B cell (primary cell): Measurements from ENCODE around the gene MYH10. TPM values are rescaled to one million over a fixed set of nuclear protein-coding genes. Genes with fewer than 3 reads are reported as not detected.

Experiments
- ATAC-seq: fragments of 200-7000 bp; cut with Tn5 transposase; one replicate; pipeline ENCODE4 v1.10.0; 2021; ENCODE audit warnings: low read depth, mild to moderate bottlenecking, moderate number of reproducible peaks, moderate library complexity
- CTCF ChIA-PET: fragments of 350-600 bp; sonication (Branson Sonifier 250); formaldehyde crosslinking; loops from one replicate; lab custom pipeline; 2021; ENCODE audit warnings: antibody characterized with exemption, inconsistent platforms; lab: Charles Lee
- POLR2A ChIA-PET: fragments of 350-600 bp; sonication (Branson Sonifier 250); formaldehyde crosslinking; loops from one replicate; lab custom pipeline; 2021; ENCODE audit warnings: antibody characterized with exemption; lab: Charles Lee
- DNase-seq: peaks from one replicate; pipeline ENCODE4 v3.0.0; 2013
- H2AFZ ChIP-seq: 2 replicates; pipeline ENCODE4 v1.6.1; 2012; ENCODE audit warnings: mild to moderate bottlenecking, low read depth, low read length; ENCODE audit not compliant: insufficient read depth, poor library complexity, severe bottlenecking
- H3K27ac ChIP-seq, 2 donors: 1 replicate in 1 of 2; 2 replicates in 1 of 2; pipeline ENCODE4 v1.5.1; 2012 to 2013; ENCODE audit warnings: low read length in 2 of 2, mild to moderate bottlenecking in 2 of 2, moderate library complexity in 1 of 2
- H3K27me3 ChIP-seq, 4 experiments: fragments of 200-600 bp in 1 of 4; sonication (generic) in 1 of 4; replicated peaks in 1 of 4; 1 replicate in 2 of 4; 2 replicates in 2 of 4; pipeline versions ENCODE4 v1.6.1 to v1.7.0; 2013 to 2016; ENCODE audit warnings: low read length in 3 of 4, mild to moderate bottlenecking in 2 of 4, mixed read lengths in 1 of 4, moderate library complexity in 1 of 4; ENCODE audit not compliant: insufficient read depth in 4 of 4, control insufficient read depth in 3 of 4; ENCODE audit errors: control extremely low read depth in 1 of 4
- H3K36me3 ChIP-seq, 2 experiments: replicated peaks in 1 of 2; 1 replicate in 1 of 2; 2 replicates in 1 of 2; pipeline versions ENCODE4 v1.6.1 to v1.7.1; 2013; ENCODE audit warnings: low read length in 1 of 2; ENCODE audit not compliant: insufficient read depth in 2 of 2, control insufficient read depth in 1 of 2; ENCODE audit errors: control extremely low read depth in 1 of 2, extremely low read depth in 1 of 2
- H3K4me1 ChIP-seq, 2 donors: fragments of 200-600 bp in 1 of 2; sonication (generic) in 1 of 2; 1 replicate in 1 of 2; 2 replicates in 1 of 2; pipeline versions ENCODE4 v1.5.1 to v1.6.1; 2013 to 2017; ENCODE audit warnings: low read length in 2 of 2; ENCODE audit not compliant: control insufficient read depth in 2 of 2, insufficient read depth in 2 of 2
- H3K4me2 ChIP-seq: replicated peaks from 2 replicates; pipeline ENCODE3; 2012; ENCODE audit warnings: mild to moderate bottlenecking, low read depth, low read length; ENCODE audit not compliant: poor library complexity, severe bottlenecking
- H3K4me3 ChIP-seq, 5 experiments: fragments of 200-600 bp in 1 of 5; sonication (generic) in 1 of 5; 1 replicate in 3 of 5; 2 replicates in 2 of 5; pipeline versions ENCODE4 v1.5.1 to v1.7.0; 2011 to 2016; ENCODE audit warnings: low read length in 4 of 5, mild to moderate bottlenecking in 4 of 5, low read depth in 2 of 5, control low read depth in 1 of 5, moderate library complexity in 1 of 5; ENCODE audit not compliant: insufficient read depth in 1 of 5; ENCODE audit errors: control extremely low read depth in 1 of 5, extremely low read depth in 1 of 5
- H3K79me2 ChIP-seq: fragments of 200-600 bp; sonication (generic); one replicate; pipeline ENCODE4 v1.6.0; 2016; ENCODE audit warnings: low read length; ENCODE audit not compliant: control insufficient read depth, insufficient read depth
- H3K9ac ChIP-seq: fragments of 200-600 bp; sonication (generic); 2 replicates; pipeline ENCODE4 v1.6.1; 2017; ENCODE audit warnings: mild to moderate bottlenecking, low read length, moderate library complexity
- H3K9me3 ChIP-seq, 3 donors: one replicate each; pipeline versions ENCODE4 v1.6.1 to v1.7.1; 2013; ENCODE audit warnings: low read length in 2 of 3; ENCODE audit not compliant: control insufficient read depth in 2 of 3, insufficient read depth in 1 of 3; ENCODE audit errors: control extremely low read depth in 1 of 3
- H4K20me1 ChIP-seq: 2 replicates; pipeline ENCODE4 v1.6.0; 2012; ENCODE audit warnings: mild to moderate bottlenecking, low read length; ENCODE audit not compliant: insufficient read depth, control insufficient read depth, poor library complexity, severe bottlenecking
- H3K27ac Mint-ChIP-seq: one replicate; pipeline ENCODE4 v1.8.0; 2021; ENCODE audit warnings: mixed read lengths
- H3K27me3 Mint-ChIP-seq: one replicate; pipeline ENCODE4 v1.8.0; 2021; ENCODE audit warnings: mixed read lengths
- H3K4me1 Mint-ChIP-seq: one replicate; pipeline ENCODE4 v1.8.0; 2021; ENCODE audit warnings: mixed read lengths
- H3K4me3 Mint-ChIP-seq: one replicate; pipeline ENCODE4 v1.8.0; 2021; ENCODE audit warnings: mixed read lengths
- H3K9me3 Mint-ChIP-seq: one replicate; pipeline ENCODE4 v1.8.0; 2022; ENCODE audit warnings: mixed read lengths; ENCODE audit not compliant: insufficient read depth
- EZH2 ChIP-seq: IDR thresholded peaks from 2 replicates; pipeline ENCODE4 v1.6.1; 2012; ENCODE audit warnings: borderline replicate concordance, low read depth, mild to moderate bottlenecking, moderate library complexity, low read length; ENCODE audit not compliant: insufficient read depth, poor library complexity, severe bottlenecking
- WGBS: methylation state at CpG from one replicate; pipeline ENCODE4 v1.1.5; 2013; ENCODE audit warnings: missing lambda C conversion rate; ENCODE audit not compliant: insufficient coverage; 5-methylcytosine and 5-hydroxymethylcytosine counted together
- intact Hi-C: fragments of 100-400 bp; cut with micrococcal nuclease; formaldehyde crosslinking; loops from one replicate; pipeline ENCODE4 v1.10.0; 2022
- polyA plus RNA-seq: library from polyadenylated mRNA; depleted of rRNA; stranded (reverse); fragments of >200 nt; gene quantifications from 2 replicates; pipeline ENCODE4 v1.2.3, GENCODE V29; 2012
- total RNA-seq, 2 donors: library from RNA; stranded (reverse); fragments of 120-200 nt in 1 of 2; gene quantifications; 1 replicate in 1 of 2; 2 replicates in 1 of 2; pipeline versions ENCODE4 v1.2.3 to v1.2.4, GENCODE V29; 2013 to 2022
- TF ChIP-seq, protein P1 (sequence below): fragments of 200-600 bp; IDR thresholded peaks from one replicate; pipeline ENCODE4 v1.8.0; 2022; ENCODE audit warnings: antibody characterized with exemption, mild to moderate bottlenecking

MYH10 gene
- total and polyA plus RNA-seq, 2 donors (not counting 1 experiment from before 2014, with no cell fraction given): 0.04 to 1.7 TPM

DNA sequence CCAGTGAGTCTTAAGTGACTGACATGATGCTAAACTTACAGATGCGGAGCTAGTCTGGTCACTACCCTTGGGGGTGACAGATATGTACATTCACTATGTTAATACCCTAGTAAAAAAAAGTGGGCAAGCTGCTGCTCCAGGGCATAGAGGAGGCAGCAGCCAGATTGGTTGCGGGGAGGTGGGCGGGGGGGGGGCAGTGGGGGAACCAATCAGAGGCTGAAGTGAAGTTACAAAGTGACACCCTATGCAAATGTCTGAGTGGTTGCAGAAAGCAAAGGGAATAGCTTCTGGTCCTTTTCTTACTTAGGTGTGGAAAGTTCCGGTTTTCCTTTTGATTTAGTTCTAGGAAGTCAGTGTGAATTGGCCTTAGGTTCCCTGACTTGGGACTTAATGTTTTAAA is 182.7 kb downstream of the MYH10 start:
- H3K9me3 ChIP-seq: no peaks in the 10 kb centered on the region
- no peaks in the 10 kb centered on the region for H3K9me3 Mint-ChIP-seq
- peaks cover 51% of the 10 kb centered on the region for H4K20me1 ChIP-seq
- H3K27me3 ChIP-seq: no peaks in the 10 kb centered on the region
- DNase-seq (no peak), ATAC-seq (no peak)
- no peak overlapping the region for H3K27ac ChIP-seq
- H3K4me3 ChIP-seq: no peak overlapping the region
- peaks cover 8 to 76% of the 10 kb centered on the region in 2 experiments for H3K36me3 ChIP-seq
- 100% methylated on average over 2 of the region's 4 CpGs for WGBS
- ChIA-PET CTCF (no interaction called here), POLR2A (interaction anchor here (0.6 kb wide), 2 partner anchors 7 to 27 kb away, joined by 3 to 5 read pairs; no protein-coding TSS in a partner anchor)
- TF ChIP-seq EZH2: no peak
- TF ChIP-seq, protein P1, sequence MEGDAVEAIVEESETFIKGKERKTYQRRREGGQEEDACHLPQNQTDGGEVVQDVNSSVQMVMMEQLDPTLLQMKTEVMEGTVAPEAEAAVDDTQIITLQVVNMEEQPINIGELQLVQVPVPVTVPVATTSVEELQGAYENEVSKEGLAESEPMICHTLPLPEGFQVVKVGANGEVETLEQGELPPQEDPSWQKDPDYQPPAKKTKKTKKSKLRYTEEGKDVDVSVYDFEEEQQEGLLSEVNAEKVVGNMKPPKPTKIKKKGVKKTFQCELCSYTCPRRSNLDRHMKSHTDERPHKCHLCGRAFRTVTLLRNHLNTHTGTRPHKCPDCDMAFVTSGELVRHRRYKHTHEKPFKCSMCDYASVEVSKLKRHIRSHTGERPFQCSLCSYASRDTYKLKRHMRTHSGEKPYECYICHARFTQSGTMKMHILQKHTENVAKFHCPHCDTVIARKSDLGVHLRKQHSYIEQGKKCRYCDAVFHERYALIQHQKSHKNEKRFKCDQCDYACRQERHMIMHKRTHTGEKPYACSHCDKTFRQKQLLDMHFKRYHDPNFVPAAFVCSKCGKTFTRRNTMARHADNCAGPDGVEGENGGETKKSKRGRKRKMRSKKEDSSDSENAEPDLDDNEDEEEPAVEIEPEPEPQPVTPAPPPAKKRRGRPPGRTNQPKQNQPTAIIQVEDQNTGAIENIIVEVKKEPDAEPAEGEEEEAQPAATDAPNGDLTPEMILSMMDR: no peak
- intact Hi-C loops: no loop called here
- H3K4me1 ChIP-seq: no peaks in the 10 kb centered on the region
- no peak overlapping the region for H3K4me3 Mint-ChIP-seq
- H3K9ac ChIP-seq: no peak overlapping the region
- peaks cover 37% of the 10 kb centered on the region for H3K79me2 ChIP-seq
- no peaks in the 10 kb centered on the region for H3K27me3 Mint-ChIP-seq
- no peak overlapping the region for H2AFZ ChIP-seq
- no peak overlapping the region for H3K4me2 ChIP-seq
- no peak overlapping the region for H3K27ac Mint-ChIP-seq
- peaks cover 13% of the 10 kb centered on the region for H3K4me1 Mint-ChIP-seq

DNA sequence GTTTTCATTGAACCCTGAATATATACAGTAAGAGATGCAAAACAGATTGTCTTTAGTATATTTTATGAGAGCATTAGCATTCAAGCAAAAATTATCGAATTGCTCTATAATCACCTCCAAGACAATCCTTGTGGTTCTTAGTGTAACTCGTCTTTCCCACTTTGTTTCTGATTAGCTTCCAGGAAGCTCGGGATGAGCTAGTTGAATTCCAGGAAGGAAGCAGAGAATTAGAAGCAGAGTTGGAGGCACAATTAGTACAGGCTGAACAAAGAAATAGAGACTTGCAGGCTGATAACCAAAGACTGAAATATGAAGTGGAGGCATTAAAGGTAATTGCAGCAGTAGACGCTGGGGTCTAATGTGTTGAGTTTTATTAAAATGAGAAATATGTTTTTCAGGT is 185.0 kb downstream of the MYH10 start:
- intact Hi-C loops: no loop called here
- H3K79me2 ChIP-seq: peaks cover 59% of the 10 kb centered on the region
- H3K27me3 ChIP-seq: no peaks in the 10 kb centered on the region
- POLR2A ChIA-PET: no interaction called here
- H3K4me1 ChIP-seq: peaks cover 8 to 11% of the 10 kb centered on the region in 2 donors
- no peak overlapping the region for H3K4me3 ChIP-seq
- H3K27ac ChIP-seq: no peak overlapping the region
- ATAC-seq (no peak), DNase-seq (no peak)
- peaks cover 73% of the 10 kb centered on the region for H4K20me1 ChIP-seq
- H3K36me3 ChIP-seq: peaks cover 5 to 64% of the 10 kb centered on the region in 2 experiments
- H3K27ac Mint-ChIP-seq: no peak overlapping the region
- H3K9me3 ChIP-seq: no peaks in the 10 kb centered on the region
- no peak overlapping the region for H2AFZ ChIP-seq
- no peaks in the 10 kb centered on the region for H3K9me3 Mint-ChIP-seq
- H3K4me1 Mint-ChIP-seq: peaks cover 30% of the 10 kb centered on the region
- no peak overlapping the region for H3K9ac ChIP-seq
- no peak overlapping the region for H3K4me3 Mint-ChIP-seq
- 97% methylated on average over 3 of the region's 4 CpGs for WGBS
- H3K27me3 Mint-ChIP-seq: no peaks in the 10 kb centered on the region
- TF ChIP-seq EZH2: no peak
- TF ChIP-seq, protein P1: no peak
- no peak overlapping the region for H3K4me2 ChIP-seq
- CTCF ChIA-PET: no interaction called here
